CD14-positive monocyte (primary cell): ENCODE data around the gene SLFN11. TPM values are rescaled to one million over a fixed set of nuclear protein-coding genes. Genes with fewer than 3 reads are reported as not detected.

Experiments used
- DNase-seq, 3 donors: peaks; one replicate each; pipeline ENCODE4 v3.0.0-alpha.2; 2011 to 2022
- H2AFZ ChIP-seq: 2 replicates; pipeline ENCODE4 v1.6.0; 2012; ENCODE audit warnings: mild to moderate bottlenecking, low read depth, low read length, inconsistent platforms; ENCODE audit not compliant: insufficient read depth, poor library complexity, severe bottlenecking
- H3K27ac ChIP-seq, 2 donors: 1 replicate in 1 of 2; 2 replicates in 1 of 2; pipeline ENCODE4 v1.5.1; 2012 to 2013; ENCODE audit warnings: low read length in 2 of 2, control low read depth in 1 of 2, inconsistent platforms in 1 of 2, low read depth in 1 of 2, mild to moderate bottlenecking in 1 of 2
- H3K27me3 ChIP-seq, 2 donors: one replicate each; pipeline versions ENCODE4 v1.6.0 to v1.6.1; 2011 to 2013; ENCODE audit warnings: low read length in 2 of 2; ENCODE audit not compliant: control insufficient read depth in 2 of 2, insufficient read depth in 2 of 2
- H3K36me3 ChIP-seq, 2 donors: replicated peaks in 1 of 2; 1 replicate in 1 of 2; 2 replicates in 1 of 2; pipeline versions ENCODE4 v1.5.1 to v1.6.1; 2012 to 2013; ENCODE audit warnings: low read length in 2 of 2, control low read depth in 1 of 2, inconsistent platforms in 1 of 2, mild to moderate bottlenecking in 1 of 2; ENCODE audit not compliant: insufficient read depth in 2 of 2, control insufficient read depth in 1 of 2
- H3K4me1 ChIP-seq, 2 donors: 1 replicate in 1 of 2; 2 replicates in 1 of 2; pipeline versions ENCODE4 v1.5.1 to v1.6.1; 2012 to 2013; ENCODE audit warnings: low read length in 2 of 2, control low read depth in 1 of 2, inconsistent platforms in 1 of 2, mild to moderate bottlenecking in 1 of 2, moderate library complexity in 1 of 2; ENCODE audit not compliant: insufficient read depth in 2 of 2, control insufficient read depth in 1 of 2
- H3K4me2 ChIP-seq: replicated peaks from 2 replicates; pipeline ENCODE3; 2012; ENCODE audit warnings: low read length, moderate library complexity, mild to moderate bottlenecking; ENCODE audit not compliant: poor library complexity, severe bottlenecking; ENCODE audit errors: extremely low read depth
- H3K4me3 ChIP-seq, 3 experiments: fragments of 200-600 bp in 1 of 3; sonication (generic) in 1 of 3; replicated peaks in 1 of 3; 1 replicate in 2 of 3; 2 replicates in 1 of 3; pipeline ENCODE4 v1.5.1; 2011 to 2013; ENCODE audit warnings: low read length in 3 of 3, mild to moderate bottlenecking in 3 of 3, control low read depth in 2 of 3, low read depth in 2 of 3, inconsistent platforms in 1 of 3, moderate library complexity in 1 of 3
- H3K79me2 ChIP-seq: 2 replicates; pipeline ENCODE4 v1.6.0; 2012; ENCODE audit warnings: mild to moderate bottlenecking, control low read depth, inconsistent platforms, low read length, moderate library complexity; ENCODE audit not compliant: insufficient read depth
- H3K9ac ChIP-seq: 2 replicates; pipeline ENCODE4 v1.6.0; 2017; ENCODE audit warnings: low read length, mild to moderate bottlenecking; ENCODE audit not compliant: insufficient read depth, poor library complexity, severe bottlenecking
- H3K9me3 ChIP-seq, 2 donors: replicated peaks in 1 of 2; 1 replicate in 1 of 2; 2 replicates in 1 of 2; pipeline versions ENCODE4 v1.5.1 to v1.6.1; 2012 to 2013; ENCODE audit warnings: low read length in 2 of 2, control low read depth in 1 of 2; ENCODE audit not compliant: control insufficient read depth in 1 of 2, insufficient read depth in 1 of 2
- H4K20me1 ChIP-seq: 2 replicates; pipeline ENCODE4 v1.6.0; 2012; ENCODE audit warnings: mild to moderate bottlenecking, low read length, control low read depth, moderate library complexity; ENCODE audit not compliant: insufficient read depth
- H3K27ac Mint-ChIP-seq, 7 donors: one replicate each; pipeline ENCODE4 v1.8.0; 2020; ENCODE audit warnings: mild to moderate bottlenecking in 7 of 7, mixed read lengths in 7 of 7, moderate library complexity in 6 of 7, inconsistent platforms in 2 of 7
- H3K27me3 Mint-ChIP-seq, 3 donors: one replicate each; pipeline ENCODE4 v1.8.0; 2021 to 2022; ENCODE audit warnings: low read depth in 3 of 3, mild to moderate bottlenecking in 3 of 3, mixed read lengths in 3 of 3, moderate library complexity in 3 of 3, inconsistent platforms in 1 of 3
- H3K36me3 Mint-ChIP-seq, 2 donors: one replicate each; pipeline ENCODE4 v1.8.0; 2020; ENCODE audit warnings: mixed read lengths in 2 of 2, inconsistent platforms in 1 of 2, mild to moderate bottlenecking in 1 of 2
- H3K4me1 Mint-ChIP-seq: one replicate; pipeline ENCODE4 v1.8.0; 2020; ENCODE audit warnings: mild to moderate bottlenecking, mixed read lengths
- H3K4me3 Mint-ChIP-seq, 2 donors: one replicate each; pipeline ENCODE4 v1.8.0; 2020; ENCODE audit warnings: mild to moderate bottlenecking in 2 of 2, mixed read lengths in 2 of 2, moderate library complexity in 1 of 2
- H3K9me3 Mint-ChIP-seq, 7 donors: one replicate each; pipeline ENCODE4 v1.8.0; 2020 to 2022; ENCODE audit warnings: mixed read lengths in 7 of 7, mild to moderate bottlenecking in 6 of 7, moderate library complexity in 6 of 7, inconsistent platforms in 2 of 7
- CTCF ChIP-seq: fragments of 200-600 bp; IDR thresholded peaks from one replicate; pipeline ENCODE4 v1.8.0; 2022; ENCODE audit warnings: antibody characterized with exemption, mild to moderate bottlenecking
- WGBS: methylation state at CpG from one replicate; pipeline ENCODE4 v1.1.5; 2013; ENCODE audit warnings: missing lambda C conversion rate; ENCODE audit not compliant: insufficient coverage; 5-methylcytosine and 5-hydroxymethylcytosine counted together
- intact Hi-C, 2 donors: fragments of 100-400 bp; cut with micrococcal nuclease; formaldehyde crosslinking; loops; one replicate each; pipeline versions ENCODE4 v1.15.0 to v1.15.1; 2023
- polyA plus RNA-seq, 3 donors: library from polyadenylated mRNA; depleted of rRNA in 1 of 3; unstranded in 2 of 3; stranded (reverse) in 1 of 3; fragments of 300-500 nt in 2 of 3; fragments of >200 nt in 1 of 3; fragmentation: Illumina TruSeq in 2 of 3; gene quantifications; 1 replicate in 2 of 3; 2 replicates in 1 of 3; pipeline ENCODE4 v1.2.3, GENCODE V29; 2012 to 2021

Gene SLFN11
- polyA plus RNA-seq, 3 donors: 34.3 to 46.8 (median 45.6) TPM

GRCh38 chr17:35350493-35350892 is 22.9 kb downstream of the SLFN11 start:
- no peaks in the 10 kb centered on the region for H3K27me3 ChIP-seq
- peaks cover 33% of the 10 kb centered on the region for H3K4me1 Mint-ChIP-seq
- H3K27me3 Mint-ChIP-seq: no peaks in the 10 kb centered on the region
- H3K4me3 Mint-ChIP-seq: no peak overlapping the region
- peaks cover 0 to 2% (median 0%) of the 10 kb centered on the region in 7 donors for H3K9me3 Mint-ChIP-seq
- no peak overlapping the region for H3K27ac Mint-ChIP-seq
- intact Hi-C loops: no loop called here
- no peaks in the 10 kb centered on the region for H3K9me3 ChIP-seq
- peaks cover 47 to 55% of the 10 kb centered on the region in 2 donors for H3K36me3 Mint-ChIP-seq
- no CpG with 5 or more reads among the region's 1 CpG for WGBS
- TF ChIP-seq CTCF: no peak
- no peak overlapping the region for H3K9ac ChIP-seq
- peaks cover 40 to 48% of the 10 kb centered on the region in 2 donors for H3K36me3 ChIP-seq
- peaks cover 24% of the 10 kb centered on the region for H3K79me2 ChIP-seq
- no peak overlapping the region for H3K4me3 ChIP-seq
- no peak overlapping the region for H3K27ac ChIP-seq
- peaks cover 30 to 35% of the 10 kb centered on the region in 2 donors for H3K4me1 ChIP-seq
- DNase-seq: no peak
- no peak overlapping the region for H3K4me2 ChIP-seq
- H4K20me1 ChIP-seq: peaks cover 21% of the 10 kb centered on the region
- no peak overlapping the region for H2AFZ ChIP-seq

GRCh38 chr17:35345926-35346771 is 27.3 kb downstream of the SLFN11 start:
- peaks cover 3% of the 10 kb centered on the region for H4K20me1 ChIP-seq
- Mint-ChIP-seq H3K27ac (peak overlapping the region; percentile 95 to 98 (median 97)), H3K36me3 (peaks cover 11 to 18% of the 10 kb centered on the region in 2 donors), H3K9me3 (peaks cover 7 to 16% (median 10%) of the 10 kb centered on the region in 7 donors), H3K4me1 (peaks cover 66% of the 10 kb centered on the region), H3K4me3 (peak overlapping the region; percentile 92 to 94), H3K27me3 (peaks cover 0 to 2% (median 0%) of the 10 kb centered on the region in 3 donors)
- peak overlapping the region; percentile 78 for H2AFZ ChIP-seq
- peak overlapping the region; percentile 44 to 74 (median 58) for H3K4me3 ChIP-seq
- H3K36me3 ChIP-seq: peaks cover 7 to 8% of the 10 kb centered on the region in 2 donors
- H3K9ac ChIP-seq: peak overlapping the region; percentile 59
- TF ChIP-seq CTCF: no peak
- peaks cover 0 to 8% of the 10 kb centered on the region in 2 donors for H3K9me3 ChIP-seq
- peak overlapping the region; percentile 92 for H3K4me2 ChIP-seq
- peaks cover 5% of the 10 kb centered on the region for H3K79me2 ChIP-seq
- peak; percentile 87 to 92 (median 91) for DNase-seq
- intact Hi-C loops: loop anchor here in 1 of 2 donors (2.0 kb wide), 1 partner anchor 27 kb away; the partner anchor contains the start of gene SLFN11
- H3K27me3 ChIP-seq: no peaks in the 10 kb centered on the region
- H3K4me1 ChIP-seq: peaks cover 67 to 77% of the 10 kb centered on the region in 2 donors
- under 1% methylated on average over 34 of the region's 40 CpGs for WGBS
- peak overlapping the region; percentile 87 to 95 for H3K27ac ChIP-seq
